Thoracic aorta (tissue), 2 donors: ENCODE data around the gene ZCCHC24. TPM values are rescaled to one million over a fixed set of nuclear protein-coding genes. Genes with fewer than 3 reads are reported as not detected.

Source experiments
- ATAC-seq: fragments of 150-250 bp; one replicate; pipeline ENCODE4 v1.8.0; 2017; ENCODE audit warnings: low read depth; ENCODE audit not compliant: insufficient number of reproducible peaks, low FRiP score
- DNase-seq: peaks from one replicate; pipeline ENCODE4 v3.0.0-alpha.2; 2020; ENCODE audit warnings: low spot score
- H3K27ac ChIP-seq, 2 donors: fragments of 200-600 bp; sonication (generic); 1 replicate in 1 of 2; 2 replicates in 1 of 2; pipeline ENCODE4 v1.5.1; 2016; ENCODE audit warnings: mild to moderate bottlenecking in 2 of 2, moderate library complexity in 2 of 2
- H3K27me3 ChIP-seq: fragments of 200-600 bp; sonication (generic); replicated peaks from 2 replicates; pipeline ENCODE4 v1.6.0; 2016; ENCODE audit warnings: mild to moderate bottlenecking; ENCODE audit not compliant: insufficient read depth
- H3K36me3 ChIP-seq: fragments of 200-600 bp; sonication (generic); one replicate; pipeline ENCODE4 v1.5.1; 2016
- H3K4me1 ChIP-seq, 2 donors: fragments of 200-600 bp; sonication (generic); 1 replicate in 1 of 2; 2 replicates in 1 of 2; pipeline versions ENCODE4 v1.5.1 to v1.6.0; 2016; ENCODE audit warnings: low read depth in 2 of 2, mild to moderate bottlenecking in 1 of 2; ENCODE audit not compliant: control insufficient read depth in 1 of 2
- H3K4me3 ChIP-seq: fragments of 200-600 bp; sonication (generic); 2 replicates; pipeline ENCODE4 v1.5.1; 2016; ENCODE audit warnings: mild to moderate bottlenecking
- H3K9me3 ChIP-seq: fragments of 200-600 bp; sonication (generic); 2 replicates; pipeline ENCODE4 v1.5.1; 2016
- CTCF ChIP-seq: fragments of 200-600 bp; sonication (generic); IDR thresholded peaks from one replicate; pipeline ENCODE4 v1.5.1; 2019; ENCODE audit warnings: antibody characterized with exemption
- total RNA-seq, 2 donors: library from RNA; depleted of rRNA; stranded (reverse); fragments of >200 nt; gene quantifications; one replicate each; pipeline versions ENCODE4 v1.1.0 to v1.2.3, GENCODE V29; 2016

ZCCHC24 gene
- total RNA-seq, 2 donors from 2014 or later = 66.9 to 82.9 TPM

- H3K9me3 ChIP-seq = no peaks in the 10 kb centered on the region
- no peak overlapping the region for H3K4me3 ChIP-seq
- ATAC-seq (no peak), DNase-seq (no peak)
- H3K27ac ChIP-seq = no peak overlapping the region
- H3K36me3 ChIP-seq = no peaks in the 10 kb centered on the region
- no peak for TF ChIP-seq CTCF
- peaks cover 22 to 47% of the 10 kb centered on the region in 2 donors for H3K4me1 ChIP-seq
- no peaks in the 10 kb centered on the region for H3K27me3 ChIP-seq
Measured at GRCh38 chr10:79378383-79378646, 67.1 kb downstream of the ZCCHC24 start.

GRCh38 chr10:79377557-79378382 lies 67.7 kb downstream of the ZCCHC24 start:
- ATAC-seq (no peak), DNase-seq (no peak)
- Histone ChIP-seq H3K27ac (no peak overlapping the region), H3K4me1 (peaks cover 22 to 45% of the 10 kb centered on the region in 2 donors), H3K4me3 (no peak overlapping the region), H3K36me3 (no peaks in the 10 kb centered on the region), H3K9me3 (no peaks in the 10 kb centered on the region), H3K27me3 (no peaks in the 10 kb centered on the region)
- TF ChIP-seq CTCF = no peak

- peaks cover 19 to 37% of the 10 kb centered on the region in 2 donors for H3K4me1 ChIP-seq
- no peak for DNase-seq
- H3K27me3 ChIP-seq = no peaks in the 10 kb centered on the region
- no peak for TF ChIP-seq CTCF
- no peak overlapping the region for H3K4me3 ChIP-seq
- H3K27ac ChIP-seq = no peak overlapping the region
- ATAC-seq = no peak
- no peaks in the 10 kb centered on the region for H3K9me3 ChIP-seq
- no peaks in the 10 kb centered on the region for H3K36me3 ChIP-seq
Measured at GRCh38 chr10:79376751-79377556, 68.5 kb downstream of the ZCCHC24 start.

GRCh38 chr10:79376078-79376628 lies 69.3 kb downstream of the ZCCHC24 start:
- no peak overlapping the region for H3K4me3 ChIP-seq
- H3K27me3 ChIP-seq = no peaks in the 10 kb centered on the region
- no peaks in the 10 kb centered on the region for H3K9me3 ChIP-seq
- ATAC-seq (no peak), DNase-seq (no peak)
- TF ChIP-seq CTCF = no peak
- no peaks in the 10 kb centered on the region for H3K36me3 ChIP-seq
- H3K4me1 ChIP-seq = peaks cover 12 to 29% of the 10 kb centered on the region in 2 donors
- no peak overlapping the region for H3K27ac ChIP-seq
